Testis (tissue), 3 donors: ENCODE results near the gene DCTD. TPM values are rescaled to one million over a fixed set of nuclear protein-coding genes. Genes with fewer than 3 reads are reported as not detected.
A peak's percentile ranks its signal among the peaks of the same experiment; 100 is the strongest.
"Not testable (repeated sequence)": the region's sequence is repeated elsewhere in the genome, so short reads cannot be mapped to it uniquely, and the experiment has no call there.

ENCODE experiments used
- DNase-seq: peaks from one replicate; pipeline ENCODE4 v3.0.0-alpha.2; 2019
- H3K27ac ChIP-seq, 2 donors: fragments of 200-600 bp; sonication (generic); one replicate each; pipeline ENCODE4 v1.5.1; 2019
- H3K27me3 ChIP-seq: fragments of 200-600 bp; sonication (generic); one replicate; pipeline ENCODE4 v1.5.1; 2019
- H3K36me3 ChIP-seq: fragments of 200-600 bp; sonication (generic); one replicate; pipeline ENCODE4 v1.5.1; 2017; ENCODE audit warnings: low read depth; ENCODE audit errors: missing control alignments
- H3K4me1 ChIP-seq: fragments of 200-600 bp; sonication (generic); one replicate; pipeline ENCODE4 v1.5.1; 2019
- H3K4me3 ChIP-seq, 2 donors: fragments of 200-600 bp; sonication (generic); one replicate each; pipeline ENCODE4 v1.5.1; 2017 to 2019
- H3K9me3 ChIP-seq: fragments of 200-600 bp; sonication (generic); one replicate; pipeline ENCODE4 v1.5.1; 2017
- POLR2A ChIP-seq: fragments of 450-650 bp; IDR thresholded peaks from one replicate; pipeline ENCODE4 v1.6.1; 2017; ENCODE audit warnings: antibody characterized with exemption, mild to moderate bottlenecking, moderate library complexity
- WGBS, 2 donors: methylation state at CpG; one replicate each; pipeline ENCODE4 v1.1.5; 2018; 5-methylcytosine and 5-hydroxymethylcytosine counted together
- intact Hi-C: fragments of 100-400 bp; cut with DNase I; formaldehyde crosslinking; loops from one replicate; pipeline ENCODE4 v1.15.1; 2023; ENCODE audit warnings: low total_unique reads
- polyA plus RNA-seq: library from polyadenylated mRNA; stranded (reverse); fragments of 350-450 nt; fragmentation: Illumina TruSeq; extraction: RNeasy Lipid Tissue Mini Kit (QIAGEN cat#74804); gene quantifications from one replicate; pipeline ENCODE4 v1.2.3, GENCODE V29; 2014; ENCODE audit warnings: low read depth, low replicate concordance; ENCODE audit not compliant: insufficient read depth
- total RNA-seq, 2 donors: library from RNA; depleted of rRNA; stranded (reverse); fragments of >200 nt; gene quantifications; one replicate each; pipeline ENCODE4 v1.2.3, GENCODE V29; 2016
- TF ChIP-seq, protein P1 (sequence below), 3 experiments: fragments of 450-650 bp in 2 of 3; fragments of 200-600 bp in 1 of 3; sonication (generic) in 1 of 3; IDR thresholded peaks; one replicate each; pipeline ENCODE4 v1.5.1; 2016 to 2019; ENCODE audit warnings: antibody characterized with exemption in 3 of 3, mild to moderate bottlenecking in 2 of 3, moderate library complexity in 1 of 3

DCTD gene
- total and polyA plus RNA-seq, 3 donors from 2014 or later: 41.8 to 56.5 (median 45.6) TPM

DNA sequence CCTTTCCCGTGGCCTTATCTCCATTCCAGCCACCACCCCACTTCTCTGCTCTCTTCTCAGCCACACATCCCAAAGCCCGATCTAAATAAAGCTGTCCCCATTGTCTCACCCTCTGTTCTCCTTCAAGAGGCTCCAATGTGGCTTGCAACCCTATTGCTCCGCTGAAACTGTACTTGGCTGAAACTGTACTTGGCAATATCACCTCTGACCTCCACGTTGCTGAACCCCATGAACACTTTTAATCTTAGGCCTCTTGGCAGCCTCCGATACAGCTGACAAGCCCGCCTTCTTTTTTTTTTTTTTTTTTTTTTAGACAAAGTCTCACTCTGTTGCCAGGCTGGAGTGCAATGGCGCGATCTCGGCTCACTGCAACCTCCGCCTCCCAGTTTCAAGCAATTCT, 12.1 kb downstream of the DCTD start:
- no peaks in the 10 kb centered on the region for H3K36me3 ChIP-seq
- TF ChIP-seq, protein P1, sequence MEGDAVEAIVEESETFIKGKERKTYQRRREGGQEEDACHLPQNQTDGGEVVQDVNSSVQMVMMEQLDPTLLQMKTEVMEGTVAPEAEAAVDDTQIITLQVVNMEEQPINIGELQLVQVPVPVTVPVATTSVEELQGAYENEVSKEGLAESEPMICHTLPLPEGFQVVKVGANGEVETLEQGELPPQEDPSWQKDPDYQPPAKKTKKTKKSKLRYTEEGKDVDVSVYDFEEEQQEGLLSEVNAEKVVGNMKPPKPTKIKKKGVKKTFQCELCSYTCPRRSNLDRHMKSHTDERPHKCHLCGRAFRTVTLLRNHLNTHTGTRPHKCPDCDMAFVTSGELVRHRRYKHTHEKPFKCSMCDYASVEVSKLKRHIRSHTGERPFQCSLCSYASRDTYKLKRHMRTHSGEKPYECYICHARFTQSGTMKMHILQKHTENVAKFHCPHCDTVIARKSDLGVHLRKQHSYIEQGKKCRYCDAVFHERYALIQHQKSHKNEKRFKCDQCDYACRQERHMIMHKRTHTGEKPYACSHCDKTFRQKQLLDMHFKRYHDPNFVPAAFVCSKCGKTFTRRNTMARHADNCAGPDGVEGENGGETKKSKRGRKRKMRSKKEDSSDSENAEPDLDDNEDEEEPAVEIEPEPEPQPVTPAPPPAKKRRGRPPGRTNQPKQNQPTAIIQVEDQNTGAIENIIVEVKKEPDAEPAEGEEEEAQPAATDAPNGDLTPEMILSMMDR (IDR thresholded peaks at IDR 0.05): no peak
- no peak for TF ChIP-seq POLR2A
- no peak overlapping the region for H3K27ac ChIP-seq
- H3K9me3 ChIP-seq: no peaks in the 10 kb centered on the region
- WGBS, 2 donors: 72 to 74% methylated on average over 10 of the region's 10 CpGs
- H3K4me3 ChIP-seq: no peak overlapping the region
- intact Hi-C loops: no loop called here
- no peaks in the 10 kb centered on the region for H3K27me3 ChIP-seq
- no peak for DNase-seq
- H3K4me1 ChIP-seq: no peaks in the 10 kb centered on the region

DNA sequence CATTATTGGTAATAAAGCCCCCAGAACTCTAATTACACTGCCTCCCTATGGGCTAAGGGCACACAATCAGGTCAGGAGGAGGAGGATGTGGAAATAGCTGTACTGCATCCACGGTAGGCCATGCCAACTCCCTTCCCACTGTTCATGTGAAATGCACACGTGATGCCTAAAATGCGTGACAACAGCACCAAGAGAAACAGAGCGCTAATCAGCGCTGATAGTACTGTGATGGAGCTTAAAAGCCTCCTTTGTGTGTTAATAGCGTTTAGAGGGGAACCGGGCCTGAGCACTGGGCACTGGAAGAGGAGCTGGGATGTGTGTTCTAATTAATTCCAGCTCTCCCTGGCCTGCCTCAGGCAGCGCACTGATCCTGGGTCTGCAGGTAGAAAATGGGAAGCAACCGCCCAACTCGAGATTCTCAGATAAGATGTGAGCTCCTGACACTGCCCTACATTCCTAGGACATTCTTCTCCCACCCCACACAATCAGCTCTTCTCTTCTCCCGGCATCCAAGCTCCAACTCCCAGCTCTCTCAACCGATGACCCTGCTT, 12.9 kb downstream of the DCTD start:
- DNase-seq: peak; percentile 27
- H3K27ac ChIP-seq: no peak overlapping the region
- WGBS, 2 donors: 76 to 80% methylated on average over 12 of the region's 12 CpGs
- H3K4me3 ChIP-seq: no peak overlapping the region
- intact Hi-C loops: no loop called here
- H3K9me3 ChIP-seq: no peaks in the 10 kb centered on the region
- no peaks in the 10 kb centered on the region for H3K27me3 ChIP-seq
- no peaks in the 10 kb centered on the region for H3K4me1 ChIP-seq
- TF ChIP-seq, protein P1 (IDR thresholded peaks at IDR 0.05): no peak
- no peaks in the 10 kb centered on the region for H3K36me3 ChIP-seq

DNA sequence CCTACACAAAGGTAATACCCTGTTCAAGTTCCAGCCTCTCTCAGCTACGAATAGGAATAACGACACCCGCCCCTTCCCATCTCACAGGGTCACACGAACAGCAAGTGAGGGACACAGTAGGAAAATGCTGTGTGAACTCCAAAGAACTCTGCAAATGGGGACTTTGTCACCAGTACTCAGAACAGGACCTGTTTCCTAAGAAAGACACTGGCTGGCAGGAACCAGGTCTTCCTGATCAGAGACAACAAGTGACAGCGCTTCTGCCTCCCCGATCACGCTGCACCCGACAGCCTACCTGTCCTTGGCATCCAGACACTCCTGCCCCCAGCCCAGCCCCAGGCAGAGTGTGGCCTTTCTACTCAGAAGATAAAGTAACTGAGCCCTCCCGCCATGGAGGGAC, 14.2 kb downstream of the DCTD start:
- H3K27me3 ChIP-seq: no peaks in the 10 kb centered on the region
- intact Hi-C loops: no loop called here
- H3K9me3 ChIP-seq: no peaks in the 10 kb centered on the region
- 81 to 90% methylated on average over 9 of the region's 9 CpGs for WGBS, 2 donors
- H3K36me3 ChIP-seq: no peaks in the 10 kb centered on the region
- H3K4me3 ChIP-seq: no peak overlapping the region
- H3K27ac ChIP-seq: no peak overlapping the region
- TF ChIP-seq, protein P1 (IDR thresholded peaks at IDR 0.05): no peak
- no peak for TF ChIP-seq POLR2A
- H3K4me1 ChIP-seq: no peaks in the 10 kb centered on the region
- DNase-seq: no peak

DNA sequence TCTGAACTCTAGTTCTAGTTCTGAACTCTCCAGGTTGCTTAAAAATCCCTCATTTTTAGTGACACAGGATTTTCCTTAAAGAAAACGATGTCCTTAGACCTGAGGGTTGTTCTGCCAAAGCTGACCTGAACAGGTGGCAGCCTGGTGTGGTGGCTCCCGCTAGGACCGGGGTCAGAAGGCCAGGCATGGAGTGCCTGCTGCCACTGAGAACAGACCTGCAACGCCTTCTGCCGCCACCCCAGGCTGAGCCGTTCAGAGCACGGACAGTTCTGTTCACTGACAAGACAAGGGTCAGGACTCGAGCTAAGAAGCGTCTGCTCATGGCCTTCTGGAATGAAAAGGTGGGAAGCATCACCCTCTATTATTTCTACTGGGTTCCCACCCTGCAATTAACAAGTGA, 15.8 kb downstream of the DCTD start:
- Histone ChIP-seq H3K4me1 (no peaks in the 10 kb centered on the region), H3K27ac (no peak overlapping the region), H3K27me3 (no peaks in the 10 kb centered on the region), H3K9me3 (no peaks in the 10 kb centered on the region), H3K4me3 (no peak overlapping the region), H3K36me3 (no peaks in the 10 kb centered on the region)
- DNase-seq: no peak
- no peak for TF ChIP-seq POLR2A
- TF ChIP-seq, protein P1 (IDR thresholded peaks at IDR 0.05): no peak
- intact Hi-C loops: no loop called here
- WGBS, 2 donors: 90 to 93% methylated on average over 9 of the region's 9 CpGs

DNA sequence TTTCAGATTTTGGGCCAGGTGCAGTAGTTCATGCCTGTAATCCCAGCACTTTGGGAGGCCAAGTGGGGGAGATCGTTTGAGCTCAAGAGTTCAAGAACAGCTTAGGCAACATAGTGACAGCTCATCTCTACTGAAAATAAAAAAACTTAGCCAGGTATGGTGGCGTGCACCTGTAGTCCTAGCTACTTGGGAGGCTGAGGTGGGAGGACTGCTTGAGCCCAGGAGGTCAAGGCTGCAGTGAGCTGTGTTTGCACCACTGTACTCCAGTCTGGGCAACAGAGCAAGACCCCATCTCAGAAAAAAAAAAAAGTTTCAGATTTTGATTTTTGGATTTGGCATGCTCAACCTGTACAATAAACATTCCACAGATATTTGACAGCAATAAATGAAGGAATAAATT, 17.2 kb downstream of the DCTD start:
- H3K27me3 ChIP-seq, H3K4me1 ChIP-seq, H3K9me3 ChIP-seq, H3K27ac ChIP-seq, H3K36me3 ChIP-seq, intact Hi-C loops, H3K4me3 ChIP-seq, DNase-seq: not testable (repeated sequence)
- WGBS, 2 donors: 88 to 91% methylated on average over 2 of the region's 2 CpGs
